ENCODE data around the gene ST6GALNAC3.

The ST6GALNAC3 gene

DNA sequence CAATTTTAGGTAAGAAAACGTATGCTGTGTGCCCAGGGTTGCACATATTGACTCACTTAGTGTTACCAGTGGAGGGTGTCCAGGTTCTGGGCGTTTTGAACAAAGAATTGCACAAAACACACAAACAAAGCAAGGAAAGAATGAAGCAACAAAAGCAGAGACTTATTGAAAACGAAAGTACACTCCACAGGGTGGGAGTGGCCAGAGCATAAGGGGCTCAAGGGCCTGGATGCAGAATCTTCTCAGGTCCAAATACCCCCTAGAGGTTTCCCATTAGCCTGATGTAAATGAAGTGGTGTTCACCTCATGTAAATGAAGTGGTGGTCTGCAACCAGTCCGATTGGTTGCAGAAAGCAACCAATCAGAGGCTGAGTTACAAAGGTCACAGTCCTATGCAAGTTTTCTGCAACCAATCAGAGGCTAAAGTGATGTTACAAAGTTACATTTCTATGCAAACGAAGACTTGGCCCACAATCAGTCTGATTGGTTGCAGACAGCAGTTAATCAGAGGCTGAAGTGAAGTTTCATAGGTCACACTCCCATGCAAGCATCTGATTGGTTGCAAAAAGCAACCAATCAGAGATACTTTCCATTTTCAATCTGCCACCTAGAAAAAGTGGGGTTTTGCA lies 228.3 kb downstream of the ST6GALNAC3 start:
- TF ChIP-seq, protein P1, sequence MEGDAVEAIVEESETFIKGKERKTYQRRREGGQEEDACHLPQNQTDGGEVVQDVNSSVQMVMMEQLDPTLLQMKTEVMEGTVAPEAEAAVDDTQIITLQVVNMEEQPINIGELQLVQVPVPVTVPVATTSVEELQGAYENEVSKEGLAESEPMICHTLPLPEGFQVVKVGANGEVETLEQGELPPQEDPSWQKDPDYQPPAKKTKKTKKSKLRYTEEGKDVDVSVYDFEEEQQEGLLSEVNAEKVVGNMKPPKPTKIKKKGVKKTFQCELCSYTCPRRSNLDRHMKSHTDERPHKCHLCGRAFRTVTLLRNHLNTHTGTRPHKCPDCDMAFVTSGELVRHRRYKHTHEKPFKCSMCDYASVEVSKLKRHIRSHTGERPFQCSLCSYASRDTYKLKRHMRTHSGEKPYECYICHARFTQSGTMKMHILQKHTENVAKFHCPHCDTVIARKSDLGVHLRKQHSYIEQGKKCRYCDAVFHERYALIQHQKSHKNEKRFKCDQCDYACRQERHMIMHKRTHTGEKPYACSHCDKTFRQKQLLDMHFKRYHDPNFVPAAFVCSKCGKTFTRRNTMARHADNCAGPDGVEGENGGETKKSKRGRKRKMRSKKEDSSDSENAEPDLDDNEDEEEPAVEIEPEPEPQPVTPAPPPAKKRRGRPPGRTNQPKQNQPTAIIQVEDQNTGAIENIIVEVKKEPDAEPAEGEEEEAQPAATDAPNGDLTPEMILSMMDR (conservative IDR thresholded peaks at IDR 0.05) = no peak
- H3K27ac ChIP-seq = no peak overlapping the region

DNA sequence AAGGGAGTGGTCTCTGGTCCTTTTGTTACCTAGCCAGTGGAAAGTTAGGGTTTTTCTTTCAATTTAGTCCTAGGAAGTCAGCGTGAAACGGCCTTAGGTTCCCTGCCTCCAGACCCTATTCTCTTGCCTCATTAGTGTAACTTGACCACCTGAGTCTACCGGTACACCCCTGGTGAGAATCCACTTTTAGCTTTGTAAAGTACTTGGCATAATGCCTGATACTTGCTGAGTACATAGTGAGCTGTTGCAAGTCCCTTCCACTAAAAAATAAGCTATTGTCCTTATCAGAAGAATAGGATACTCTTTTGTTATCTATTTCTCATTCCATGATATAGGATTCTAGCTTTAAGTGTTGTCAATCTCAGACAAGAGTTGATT lies 228.8 kb downstream of the ST6GALNAC3 start:
- TF ChIP-seq, protein P1 (conservative IDR thresholded peaks at IDR 0.05) = no peak
- H3K27ac ChIP-seq = no peak overlapping the region

DNA sequence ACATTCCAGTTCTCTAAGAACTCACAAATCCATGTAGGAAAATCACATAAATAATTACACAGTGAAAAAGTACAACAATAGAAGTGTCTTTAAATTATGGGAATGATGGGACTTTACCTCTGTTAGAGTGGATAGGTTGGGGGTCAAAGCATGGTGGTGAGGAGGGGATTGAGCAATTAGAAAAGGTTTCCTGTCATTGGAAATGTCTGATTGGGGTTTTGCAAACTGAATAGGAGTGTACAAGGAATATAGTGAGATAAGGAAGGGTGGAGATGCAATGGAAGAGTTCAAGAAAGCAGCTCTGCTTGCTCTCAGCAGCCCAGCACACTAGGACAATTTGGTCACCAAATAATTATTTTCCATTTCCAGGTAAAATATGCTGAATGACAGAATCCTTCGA lies 238.8 kb downstream of the ST6GALNAC3 start:
- no peak overlapping the region for H3K27ac ChIP-seq
- TF ChIP-seq, protein P1 (conservative IDR thresholded peaks at IDR 0.05) = no peak

DNA sequence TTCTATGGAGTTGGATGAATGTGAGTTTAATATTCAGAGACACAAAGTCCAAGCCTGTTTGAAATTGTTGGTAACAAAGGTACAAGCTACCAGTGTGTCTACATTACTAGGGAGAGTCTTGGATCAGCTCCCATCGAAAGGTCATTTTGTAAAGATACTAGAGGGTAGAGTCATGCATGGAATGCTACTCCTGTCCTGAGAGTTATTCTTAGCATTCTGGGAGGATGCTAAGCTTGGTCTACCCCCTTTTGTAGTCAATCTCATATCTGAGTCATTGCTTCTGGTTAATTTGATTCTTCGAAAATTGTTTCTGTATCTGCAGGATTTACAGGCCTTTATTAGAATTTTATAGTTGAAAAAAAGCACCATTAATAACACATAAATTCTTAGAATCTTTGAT lies 240.2 kb downstream of the ST6GALNAC3 start:
- H3K27ac ChIP-seq = no peak overlapping the region
- TF ChIP-seq, protein P1 (conservative IDR thresholded peaks at IDR 0.05) = no peak

DNA sequence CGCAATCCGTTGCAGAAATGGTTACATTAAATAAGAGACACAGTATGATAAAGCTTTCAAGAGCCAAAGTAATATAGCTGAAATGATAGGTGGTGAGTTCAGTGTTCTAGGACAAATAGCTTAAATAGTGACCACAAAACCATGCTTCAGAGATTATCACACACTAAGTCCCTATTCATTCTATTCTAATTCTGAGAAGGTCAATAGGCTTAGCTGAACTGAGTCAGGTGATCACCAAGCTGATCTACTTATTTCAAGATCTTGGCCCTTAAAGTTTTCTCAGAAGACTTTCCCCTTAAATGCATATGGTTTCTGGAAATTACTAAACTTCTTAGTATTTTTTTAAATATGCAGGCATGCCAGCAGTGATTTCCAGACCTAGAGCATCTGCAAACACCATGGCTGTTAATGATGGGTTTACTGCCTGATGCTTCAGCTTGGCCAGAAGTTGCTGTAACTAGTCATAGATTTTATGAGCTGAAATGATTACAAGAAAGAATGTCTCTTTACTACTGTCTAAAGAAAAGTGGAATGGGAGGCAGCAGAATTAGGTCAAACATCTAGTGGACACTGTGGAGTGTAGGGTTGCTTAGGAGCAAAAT lies 242.9 kb downstream of the ST6GALNAC3 start:
- H3K27ac ChIP-seq = no peak overlapping the region
- TF ChIP-seq, protein P1 (conservative IDR thresholded peaks at IDR 0.05) = no peak

DNA sequence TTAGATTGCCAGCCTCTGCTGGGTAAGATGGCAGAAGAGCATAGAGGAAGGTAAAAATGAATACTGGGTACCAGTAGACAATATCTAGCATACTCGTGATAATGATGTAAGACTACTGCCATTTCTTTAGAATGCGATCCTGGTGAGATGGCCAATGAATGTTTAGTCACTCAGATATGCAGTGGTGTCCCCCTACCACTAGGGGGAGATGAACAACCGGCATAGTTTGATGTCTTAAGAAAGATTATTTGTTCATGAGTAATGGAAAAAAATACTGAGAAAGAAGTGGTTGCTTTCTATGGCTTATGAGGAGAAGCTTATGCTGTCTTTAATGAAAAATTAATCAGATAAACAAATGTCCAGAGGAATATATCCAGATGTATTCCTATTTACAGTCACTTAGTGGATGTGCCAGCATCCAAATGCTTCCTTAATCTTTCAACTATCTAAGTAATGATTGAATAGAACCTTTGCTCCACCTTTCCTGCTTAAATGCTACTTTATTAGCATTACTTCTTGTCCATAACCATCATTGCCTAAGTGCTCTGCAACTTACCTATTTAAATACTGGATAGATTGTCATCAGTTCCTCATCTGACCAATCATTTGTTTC lies 256.6 kb downstream of the ST6GALNAC3 start:
- no peak overlapping the region for H3K27ac ChIP-seq
- TF ChIP-seq, protein P1 (conservative IDR thresholded peaks at IDR 0.05) = peak; percentile 91

DNA sequence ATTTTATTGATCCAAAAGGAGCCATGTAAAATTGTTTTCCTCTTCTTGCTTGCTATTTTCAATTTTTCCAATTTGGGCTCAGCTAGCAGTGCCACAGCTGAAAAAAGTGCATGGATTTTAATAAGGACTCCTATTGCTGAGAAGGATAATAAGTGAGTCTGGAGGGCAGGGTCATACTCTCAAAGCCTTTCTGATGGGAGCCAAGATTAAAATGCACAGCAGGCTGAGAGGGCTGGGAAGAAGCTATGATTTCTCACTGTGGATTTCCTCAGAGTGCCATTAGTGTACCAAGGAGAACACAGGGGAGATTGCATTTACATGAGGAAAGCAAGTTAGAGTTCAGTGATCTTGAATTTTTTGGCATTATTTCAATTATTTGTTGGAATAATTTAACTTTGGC lies 261.3 kb downstream of the ST6GALNAC3 start:
- no peak overlapping the region for H3K27ac ChIP-seq
- TF ChIP-seq, protein P1 (conservative IDR thresholded peaks at IDR 0.05) = no peak

Measured in VCaP (cell line).